ENCODE results near the gene RAB11FIP4. TPM values are rescaled to one million over a fixed set of nuclear protein-coding genes. Genes with fewer than 3 reads are reported as not detected.

The RAB11FIP4 gene
- total and polyA plus RNA-seq, 9 of the 15 experiments (the other 6 are each of a cell fraction or from before 2014, with no cell fraction given) = 0.62 to 16.6 (median 8.9) TPM

DNA sequence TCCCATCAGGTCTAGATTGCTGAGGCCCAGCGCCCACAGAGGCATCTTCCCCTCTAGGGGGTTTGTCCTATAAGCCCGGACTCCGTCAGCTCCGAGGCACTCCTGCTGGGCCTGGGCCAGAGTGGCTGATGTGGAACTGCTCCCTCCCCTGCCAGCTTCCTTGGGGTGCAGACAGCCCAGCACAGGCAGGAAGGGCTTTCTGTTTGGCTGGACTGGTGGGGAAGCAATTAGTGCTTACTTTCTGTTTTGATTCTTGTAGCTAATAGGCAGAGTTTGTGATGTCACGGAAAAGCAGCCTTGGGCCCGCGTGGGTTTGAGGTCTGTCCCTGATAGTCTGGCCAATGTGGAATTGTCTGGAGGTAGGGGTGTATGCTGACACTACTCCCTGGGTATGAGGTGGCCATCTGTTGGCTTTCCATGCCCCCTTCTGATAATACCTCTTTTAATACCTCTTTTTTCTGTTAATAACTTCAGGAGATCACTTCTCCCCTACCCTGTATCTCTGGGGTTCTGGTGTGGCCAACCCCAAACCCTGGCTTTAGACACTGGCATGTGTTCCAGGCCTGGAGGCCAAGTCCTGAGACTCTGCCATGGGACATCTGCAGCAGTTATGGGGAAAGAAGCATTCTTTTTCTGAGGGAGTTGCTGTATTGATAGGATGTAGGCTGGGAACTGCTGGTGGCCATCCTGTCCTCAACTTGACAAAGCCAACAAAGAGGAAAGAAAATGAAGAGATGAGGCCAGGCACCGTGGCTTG lies 190.9 kb downstream of the RAB11FIP4 start (continued):
- TF ChIP-seq THAP12 (CRISPR knock-in tag; IDR thresholded peaks at IDR 0.05) = no peak
- TF ChIP-seq CEBPG (CRISPR knock-in tag; IDR thresholded peaks at IDR 0.05) = no peak
- no peak for TF ChIP-seq CEBPG (tag; conservative IDR thresholded peaks at IDR 0.05 in 1 of 2, IDR thresholded peaks at IDR 0.05 in 1 of 2)
- TF ChIP-seq HMG20B (CRISPR knock-in tag; IDR thresholded peaks at IDR 0.05) = no peak
- no peak for TF ChIP-seq U2AF1 (optimal IDR thresholded peaks at IDR 0.05; ENCODE audit: low read depth, low read length)
- TF ChIP-seq ARID1B (IDR thresholded peaks at IDR 0.05) = no peak

GRCh38 chr17:31583772-31584356 lies 192.4 kb downstream of the RAB11FIP4 start:
- POLR2A ChIA-PET = no interaction called here
- no peaks in the 10 kb centered on the region for H3K9me3 ChIP-seq (replicated peaks; ENCODE audit: control insufficient read depth, insufficient read depth, low read depth, low read length)
- H3K27me3 ChIP-seq (ENCODE audit: control insufficient read depth in 2 of 2, insufficient read depth in 2 of 2, low read length in 2 of 2) = peaks cover 15 to 61% of the 10 kb centered on the region in 2 experiments
- H2AFZ ChIP-seq (ENCODE audit: low read depth, low read length) = no peak overlapping the region
- H3K4me3 ChIP-seq = no peak overlapping the region
- FAIRE-seq (no peak), ATAC-seq (no peak), DNase-seq (ENCODE audit: extremely low read depth in 1 of 4, low spot score in 3 of 4) (no peak)
- no peak overlapping the region for H3K9ac ChIP-seq (ENCODE audit: insufficient read depth in 1 of 2, low read depth in 2 of 2, low read length in 2 of 2)
- BruUV-seq (replicated peaks) = no TSS peak
- WGBS (ENCODE audit: insufficient coverage, low coverage, missing lambda C conversion rate) = 3% methylated on average over 7 of the region's 7 CpGs
- intact Hi-C loops (cut with micrococcal nuclease) (no loop called here), in situ Hi-C loops (cut with MboI) (no loop called here)
- no peaks in the 10 kb centered on the region for H3K79me2 ChIP-seq (ENCODE audit: control insufficient read depth, insufficient read depth, low read length)
- no peaks in the 10 kb centered on the region for H3K9me1 ChIP-seq (ENCODE audit: control insufficient read depth, insufficient read depth, low read length)
- H4K20me1 ChIP-seq (replicated peaks; ENCODE audit: control insufficient read depth, insufficient read depth, low read length) = 0 out of 2 replicates have a peak, but pooled peaks cover 3% of the 10 kb centered on the region
- no peak overlapping the region for H3K4me2 ChIP-seq (ENCODE audit: insufficient read depth, low read length)
- H3K4me1 ChIP-seq (replicated peaks in 1 of 2; ENCODE audit: control insufficient read depth in 2 of 2, insufficient read depth in 2 of 2, low read length in 2 of 2) = no peaks in the 10 kb centered on the region; a peak in 2 of 5 replicates
- CTCF ChIA-PET (ENCODE audit: low intra/inter-chr PET ratio) = no interaction called here
- no peaks in the 10 kb centered on the region for H3K36me3 ChIP-seq (ENCODE audit: control insufficient read depth, insufficient read depth, low read length)
- H3K27ac ChIP-seq (ENCODE audit: extremely low read depth, low read depth, low read length) = no peak overlapping the region
- TF ChIP-seq NCOA1 (IDR thresholded peaks at IDR 0.05; ENCODE audit: low read depth) (no peak), SNRNP70 (optimal IDR thresholded peaks at IDR 0.05; ENCODE audit: low read depth, low read length) (no peak), FOXJ3 (CRISPR knock-in tag; IDR thresholded peaks at IDR 0.05) (no peak), PTBP1 (IDR thresholded peaks at IDR 0.05; ENCODE audit: low read depth, low read length) (no peak), EHMT2 (IDR thresholded peaks at IDR 0.05) (no peak), CAMTA2 (CRISPR knock-in tag; conservative IDR thresholded peaks at IDR 0.05) (no peak), POLR3G (IDR thresholded peaks at IDR 0.05; ENCODE audit: extremely low read depth, insufficient read length, insufficient replicate concordance) (no peak), HMBOX1 (IDR thresholded peaks at IDR 0.05) (no peak), NFIX (CRISPR knock-in tag; IDR thresholded peaks at IDR 0.05; ENCODE audit: low read depth) (no peak), NCOA2 (IDR thresholded peaks at IDR 0.05; ENCODE audit: partially characterized antibody in 2 of 2) (no peak), TAF15 (IDR thresholded peaks at IDR 0.05; ENCODE audit: low read depth, low read length) (no peak)

Data from K562 (cell line).